ENCODE measurements around the gene PRPH. TPM values are rescaled to one million over a fixed set of nuclear protein-coding genes. Genes with fewer than 3 reads are reported as not detected.

PRPH gene
- polyA plus RNA-seq, 1 donor (not counting 4 experiments of a cell fraction or from before 2014, with no cell fraction given) = 0.05 TPM

DNA sequence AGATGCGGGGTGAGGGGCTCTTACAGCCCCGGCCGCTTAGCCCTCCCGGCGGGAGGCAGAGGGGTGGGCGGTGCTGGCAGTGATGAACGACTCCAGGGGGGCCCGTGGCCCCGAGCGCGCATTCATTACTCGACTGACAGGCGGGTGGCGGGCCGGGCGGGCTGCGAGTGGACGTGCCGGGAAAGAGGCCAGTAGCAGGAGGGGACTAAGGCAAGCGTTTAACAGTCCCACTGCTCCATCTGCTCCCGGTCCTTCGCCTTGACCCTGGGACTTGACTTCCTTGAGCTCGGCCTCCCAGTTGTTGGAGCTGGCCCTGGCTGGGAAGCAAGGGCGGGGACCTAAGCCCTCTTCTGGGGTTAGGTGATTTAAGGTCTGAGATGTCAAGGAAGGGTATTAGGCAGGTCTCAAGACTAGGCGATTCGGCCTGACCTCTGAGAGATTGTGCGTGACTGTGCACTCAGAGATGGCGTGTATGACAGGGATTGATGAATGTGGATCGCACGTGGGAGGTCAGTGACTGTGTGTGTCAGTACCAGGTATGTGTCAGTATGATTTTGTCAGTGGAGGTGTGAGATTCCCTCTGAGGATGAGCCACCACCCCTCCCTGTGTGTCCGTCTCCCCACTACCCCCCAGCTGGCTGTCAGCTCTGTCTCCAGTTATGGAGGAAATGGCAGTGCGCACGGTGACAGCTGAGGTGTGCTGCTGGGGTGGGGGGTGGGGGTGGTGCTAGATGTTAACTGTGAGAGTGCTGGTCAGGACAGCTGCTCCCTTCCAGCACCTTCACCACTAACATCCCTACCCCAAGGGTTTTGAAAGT is 48.2 kb downstream of the PRPH start:
- dilution Hi-C loops (cut with MboI; ENCODE audit: extremely low pct_ligation_motif_present, low sequenced_read_pairs) = no loop called here
- no peak for FAIRE-seq
- peaks cover 75% of the 10 kb centered on the region for H3K27me3 ChIP-seq (ENCODE audit: control insufficient read depth, extremely low read depth, insufficient read depth, low read length)
- H3K4me1 ChIP-seq (ENCODE audit: control insufficient read depth, extremely low read depth, insufficient read depth, low read length) = peaks cover 24% of the 10 kb centered on the region
- H3K4me3 ChIP-seq (ENCODE audit: control insufficient read depth in 2 of 3, extremely low read depth in 1 of 3, insufficient read depth in 2 of 3, low read depth in 1 of 3, low read length in 3 of 3) = peak overlapping the region in 1 of 3 experiments; percentile 23
- no peak overlapping the region for H3K9ac ChIP-seq (ENCODE audit: control insufficient read depth, extremely low read depth, insufficient read depth, low read length)
- TF ChIP-seq EZH2 (IDR thresholded peaks at IDR 0.05; ENCODE audit: low read length) = peak; percentile 63
- TF ChIP-seq, protein P1, sequence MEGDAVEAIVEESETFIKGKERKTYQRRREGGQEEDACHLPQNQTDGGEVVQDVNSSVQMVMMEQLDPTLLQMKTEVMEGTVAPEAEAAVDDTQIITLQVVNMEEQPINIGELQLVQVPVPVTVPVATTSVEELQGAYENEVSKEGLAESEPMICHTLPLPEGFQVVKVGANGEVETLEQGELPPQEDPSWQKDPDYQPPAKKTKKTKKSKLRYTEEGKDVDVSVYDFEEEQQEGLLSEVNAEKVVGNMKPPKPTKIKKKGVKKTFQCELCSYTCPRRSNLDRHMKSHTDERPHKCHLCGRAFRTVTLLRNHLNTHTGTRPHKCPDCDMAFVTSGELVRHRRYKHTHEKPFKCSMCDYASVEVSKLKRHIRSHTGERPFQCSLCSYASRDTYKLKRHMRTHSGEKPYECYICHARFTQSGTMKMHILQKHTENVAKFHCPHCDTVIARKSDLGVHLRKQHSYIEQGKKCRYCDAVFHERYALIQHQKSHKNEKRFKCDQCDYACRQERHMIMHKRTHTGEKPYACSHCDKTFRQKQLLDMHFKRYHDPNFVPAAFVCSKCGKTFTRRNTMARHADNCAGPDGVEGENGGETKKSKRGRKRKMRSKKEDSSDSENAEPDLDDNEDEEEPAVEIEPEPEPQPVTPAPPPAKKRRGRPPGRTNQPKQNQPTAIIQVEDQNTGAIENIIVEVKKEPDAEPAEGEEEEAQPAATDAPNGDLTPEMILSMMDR (optimal IDR thresholded peaks at IDR 0.05 in 1 of 3, IDR thresholded peaks at IDR 0.05 in 1 of 3, conservative IDR thresholded peaks at IDR 0.05 in 1 of 3; ENCODE audit: extremely low read depth in 1 of 3, insufficient read depth in 2 of 3, low read length in 3 of 3) = no peak
- no peaks in the 10 kb centered on the region for H3K9me3 ChIP-seq (ENCODE audit: control insufficient read depth, low read depth, low read length)
- H3K4me2 ChIP-seq (ENCODE audit: control insufficient read depth, extremely low read depth, insufficient read depth, low read depth, low read length) = peak overlapping the region; percentile 68
- no peaks in the 10 kb centered on the region for H3K36me3 ChIP-seq (ENCODE audit: control insufficient read depth in 2 of 2, extremely low read depth in 1 of 2, insufficient read depth in 2 of 2, low read length in 2 of 2)
- H3K79me2 ChIP-seq (ENCODE audit: control insufficient read depth, insufficient read depth, low read length) = no peaks in the 10 kb centered on the region
- no peak overlapping the region for H3K27ac ChIP-seq (ENCODE audit: control insufficient read depth, insufficient read depth, low read length)
- no peak for DNase-seq (ENCODE audit: low read depth, low spot score)
- no peaks in the 10 kb centered on the region for H3K9me1 ChIP-seq (ENCODE audit: control insufficient read depth, extremely low read depth, insufficient read depth, low read length)
- no peaks in the 10 kb centered on the region for H4K20me1 ChIP-seq (ENCODE audit: control insufficient read depth, extremely low read depth, insufficient read depth, low read length)
- no peak overlapping the region for H2AFZ ChIP-seq (ENCODE audit: control insufficient read depth, low read length)

- TF ChIP-seq, protein P1 (optimal IDR thresholded peaks at IDR 0.05 in 1 of 3, IDR thresholded peaks at IDR 0.05 in 1 of 3, conservative IDR thresholded peaks at IDR 0.05 in 1 of 3; ENCODE audit: extremely low read depth in 1 of 3, insufficient read depth in 2 of 3, low read length in 3 of 3) = no peak
- TF ChIP-seq EZH2 (IDR thresholded peaks at IDR 0.05; ENCODE audit: low read length) = peak; percentile 19
- Histone ChIP-seq H3K36me3 (ENCODE audit: control insufficient read depth in 2 of 2, extremely low read depth in 1 of 2, insufficient read depth in 2 of 2, low read length in 2 of 2) (no peaks in the 10 kb centered on the region), H3K79me2 (ENCODE audit: control insufficient read depth, insufficient read depth, low read length) (no peaks in the 10 kb centered on the region), H3K9me1 (ENCODE audit: control insufficient read depth, extremely low read depth, insufficient read depth, low read length) (no peaks in the 10 kb centered on the region), H4K20me1 (ENCODE audit: control insufficient read depth, extremely low read depth, insufficient read depth, low read length) (no peaks in the 10 kb centered on the region), H2AFZ (ENCODE audit: control insufficient read depth, low read length) (no peak overlapping the region), H3K9me3 (ENCODE audit: control insufficient read depth, low read depth, low read length) (no peaks in the 10 kb centered on the region), H3K4me2 (ENCODE audit: control insufficient read depth, extremely low read depth, insufficient read depth, low read depth, low read length) (no peak overlapping the region), H3K27ac (ENCODE audit: control insufficient read depth, insufficient read depth, low read length) (no peak overlapping the region), H3K4me1 (ENCODE audit: control insufficient read depth, extremely low read depth, insufficient read depth, low read length) (peaks cover 24% of the 10 kb centered on the region), H3K9ac (ENCODE audit: control insufficient read depth, extremely low read depth, insufficient read depth, low read length) (no peak overlapping the region), H3K4me3 (ENCODE audit: control insufficient read depth in 2 of 3, extremely low read depth in 1 of 3, insufficient read depth in 2 of 3, low read depth in 1 of 3, low read length in 3 of 3) (no peak overlapping the region), H3K27me3 (ENCODE audit: control insufficient read depth, extremely low read depth, insufficient read depth, low read length) (peaks cover 83% of the 10 kb centered on the region)
- no peak for FAIRE-seq
- dilution Hi-C loops (cut with MboI; ENCODE audit: extremely low pct_ligation_motif_present, low sequenced_read_pairs) = no loop called here
- DNase-seq (ENCODE audit: low read depth, low spot score) = no peak
These were observed 49.6 kb downstream of the PRPH start for GRCh38 chr12:49344486-49345050.

Measured in keratinocyte (primary cell).